Coronary artery (tissue), 2 donors: Measurements from ENCODE around the gene COMMD2.

Experiments used
- DNase-seq: peaks from one replicate; pipeline ENCODE4 v3.0.0-alpha.2; 2017; ENCODE audit warnings: low spot score
- H3K27ac ChIP-seq, 2 donors: fragments of 200-600 bp; sonication (generic); one replicate each; pipeline ENCODE4 v1.5.1; 2016 to 2019
- H3K4me3 ChIP-seq: fragments of 200-600 bp; sonication (generic); 2 replicates; pipeline ENCODE4 v1.5.1; 2016; ENCODE audit warnings: mild to moderate bottlenecking, moderate library complexity
- CTCF ChIP-seq: fragments of 200-600 bp; sonication (generic); IDR thresholded peaks from one replicate; pipeline ENCODE4 v1.5.1; 2019; ENCODE audit warnings: antibody characterized with exemption

The COMMD2 gene

GRCh38 chr3:149723781-149724180 is 28.5 kb downstream of the COMMD2 start:
- Histone ChIP-seq H3K4me3 (no peak overlapping the region), H3K27ac (no peak overlapping the region)
- DNase-seq: no peak
- TF ChIP-seq CTCF: no peak

- Histone ChIP-seq H3K4me3 (no peak overlapping the region), H3K27ac (no peak overlapping the region)
- no peak for TF ChIP-seq CTCF
- DNase-seq: no peak
These were observed 31.4 kb downstream of the COMMD2 start for GRCh38 chr3:149720918-149721317.

GRCh38 chr3:149717391-149718056 is 34.8 kb downstream of the COMMD2 start:
- H3K4me3 ChIP-seq: no peak overlapping the region
- TF ChIP-seq CTCF: peak; percentile 39
- no peak overlapping the region for H3K27ac ChIP-seq
- DNase-seq: no peak

GRCh38 chr3:149716984-149717383 is 35.3 kb downstream of the COMMD2 start:
- no peak for DNase-seq
- H3K27ac ChIP-seq: no peak overlapping the region
- TF ChIP-seq CTCF: no peak
- H3K4me3 ChIP-seq: no peak overlapping the region

GRCh38 chr3:149715247-149715646 is 37.0 kb downstream of the COMMD2 start:
- Histone ChIP-seq H3K27ac (no peak overlapping the region), H3K4me3 (no peak overlapping the region)
- no peak for DNase-seq
- no peak for TF ChIP-seq CTCF

GRCh38 chr3:149713730-149714654 is 38.3 kb downstream of the COMMD2 start:
- no peak overlapping the region for H3K27ac ChIP-seq
- H3K4me3 ChIP-seq: no peak overlapping the region
- no peak for DNase-seq
- no peak for TF ChIP-seq CTCF
